GM18909 (cell line): Measurements from ENCODE around the gene CAP2.

ENCODE experiments used
- ATAC-seq: cut with Tn5 transposase; IDR thresholded peaks from one replicate; pipeline ENCODE4 v1.9.1; 2021; ENCODE audit warnings: mild to moderate bottlenecking; ENCODE audit not compliant: unreplicated experiment, poor library complexity

Gene CAP2

GRCh38 chr6:17392978-17393891 is at the start of gene CAP2:
Gene CAP2, plus strand, starts transcription at chr6:17393595. Its CDS starts 27,961 bp downstream, at chr6:17421556.
- ATAC-seq, result no peak

- no peak for ATAC-seq
These were observed 46.4 kb upstream of the CAP2 start for GRCh38 chr6:17347012-17347411.

DNA sequence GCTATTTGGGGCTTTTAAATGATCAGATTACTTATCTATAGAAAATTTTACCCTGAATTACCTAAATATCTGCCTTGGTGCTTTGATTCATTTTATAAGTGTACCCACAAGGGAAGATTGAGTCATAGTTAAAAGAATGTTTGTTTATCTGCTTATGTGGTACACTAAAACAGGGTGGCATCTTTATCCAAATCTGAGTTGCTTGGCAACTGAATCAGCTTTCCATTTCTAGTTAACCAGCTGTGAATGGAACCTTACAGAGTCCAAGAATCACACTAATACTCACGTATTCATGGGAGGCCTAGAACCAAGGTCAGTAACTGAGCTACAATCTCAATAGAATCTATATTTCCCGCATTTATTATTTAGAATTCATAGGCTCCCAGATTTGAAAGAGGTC is 44.0 kb upstream of the CAP2 start:
- no peak for ATAC-seq

DNA sequence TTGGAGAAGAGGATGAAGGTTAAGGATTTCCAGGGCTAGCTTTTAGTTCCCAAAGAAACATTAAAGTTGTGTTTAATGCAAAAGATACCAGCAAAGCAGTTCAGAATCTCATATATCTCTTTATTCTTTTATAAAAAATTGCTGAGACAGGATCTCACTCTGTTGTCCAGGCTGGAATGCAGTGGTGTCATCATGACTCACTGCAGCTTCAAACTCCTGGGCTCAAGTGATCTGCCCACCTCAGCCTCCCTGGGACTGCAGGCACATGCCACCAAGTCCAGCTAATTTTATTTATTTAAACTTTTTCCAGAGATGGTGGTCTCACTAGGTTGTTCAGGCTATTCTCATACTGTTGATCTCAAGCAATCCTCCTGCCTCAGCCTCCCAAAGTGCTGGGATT is 41.1 kb upstream of the CAP2 start:
- no peak for ATAC-seq

GRCh38 chr6:17353440-17354175 is 39.8 kb upstream of the CAP2 start:
- ATAC-seq, result no peak

DNA sequence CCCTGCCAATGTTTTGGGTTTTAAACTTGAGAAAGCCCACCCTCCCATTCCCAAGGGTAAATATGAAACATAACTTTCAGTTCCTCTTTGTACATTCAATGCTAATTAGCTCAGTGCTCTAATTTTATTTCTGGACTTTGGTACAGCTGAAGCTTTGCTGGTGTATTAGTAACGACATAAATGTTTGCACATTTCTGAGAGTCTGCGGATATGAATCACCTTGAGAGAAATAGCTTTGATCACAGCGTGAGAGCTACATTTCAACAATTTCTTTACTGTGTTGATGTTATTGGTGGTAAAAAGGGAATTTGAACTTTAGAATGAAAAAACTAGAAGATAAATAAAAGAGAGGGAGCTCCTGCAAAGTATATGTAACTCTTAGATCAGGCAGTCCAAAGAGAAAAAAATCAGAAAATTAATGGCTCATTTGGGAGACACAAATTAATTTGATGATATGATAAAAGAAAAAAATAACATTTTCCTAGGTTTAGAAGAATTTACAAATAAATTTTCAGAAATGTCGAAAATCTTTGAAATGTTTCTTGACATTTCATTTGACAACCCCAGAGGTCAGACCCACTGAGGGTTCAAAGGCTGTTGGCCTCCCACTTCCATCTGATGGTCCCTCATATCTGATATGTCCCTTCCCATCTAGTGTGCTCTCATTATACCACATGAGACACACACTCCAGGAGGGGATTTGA is 38.5 kb upstream of the CAP2 start:
- ATAC-seq, result no peak

DNA sequence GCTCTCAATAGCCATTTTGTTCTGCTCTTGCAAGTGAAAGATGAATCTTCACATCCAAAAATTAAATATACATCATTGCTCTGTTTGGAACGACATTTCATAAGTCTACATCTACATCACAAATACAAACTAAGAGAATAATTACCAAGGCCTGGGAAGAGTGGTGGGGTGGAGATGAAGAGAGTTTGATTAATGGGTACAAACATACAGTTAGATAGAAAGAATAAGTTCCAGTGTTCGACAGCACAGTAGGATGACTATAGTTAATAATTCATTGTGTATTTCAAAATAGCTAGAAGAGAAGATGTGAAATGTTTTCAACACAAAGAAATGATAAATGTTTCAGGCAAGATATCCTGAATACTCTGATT is 38.0 kb upstream of the CAP2 start:
- ATAC-seq, result no peak

DNA sequence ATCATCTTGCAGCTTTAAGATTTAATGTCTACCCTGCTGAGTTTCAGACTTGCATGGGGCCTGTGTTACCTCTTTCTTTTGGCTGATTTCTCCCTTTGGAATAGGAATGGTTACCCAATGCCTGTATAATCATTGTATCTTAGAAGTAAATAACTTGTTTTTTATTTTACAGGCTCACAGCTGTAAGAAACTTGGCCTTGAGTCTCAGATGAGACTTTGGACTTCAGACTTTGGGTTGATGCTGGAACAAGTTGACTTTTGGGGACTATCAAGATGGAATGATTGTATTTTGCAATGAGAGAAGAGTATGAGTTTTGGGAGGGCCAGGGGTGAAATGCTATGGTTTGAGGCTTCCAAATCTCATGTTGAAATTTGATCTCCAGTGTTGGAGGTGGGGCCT is 34.9 kb upstream of the CAP2 start:
- ATAC-seq, result no peak

GRCh38 chr6:17360564-17360963 is 32.8 kb upstream of the CAP2 start:
- no peak for ATAC-seq

GRCh38 chr6:17361013-17361412 is 32.4 kb upstream of the CAP2 start:
- ATAC-seq, result no peak

DNA sequence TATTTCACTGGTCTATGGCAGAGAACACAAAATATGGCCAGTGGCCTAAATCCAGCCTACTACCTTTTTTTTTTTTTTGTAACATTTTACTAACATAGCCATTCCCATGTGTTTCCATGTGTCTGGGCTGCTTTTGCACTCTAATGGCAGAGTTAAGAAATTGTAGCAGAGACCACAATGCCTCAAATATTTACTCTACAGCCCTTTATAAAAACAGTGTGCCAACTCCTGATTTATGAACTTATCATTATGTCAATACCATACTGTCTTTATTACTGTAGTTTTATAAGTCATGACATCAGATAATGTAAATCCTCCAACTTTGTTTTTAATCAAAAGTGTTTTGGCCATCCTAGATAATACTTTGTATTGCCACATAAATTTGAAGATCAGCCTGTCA is 27.4 kb upstream of the CAP2 start:
- no peak for ATAC-seq

DNA sequence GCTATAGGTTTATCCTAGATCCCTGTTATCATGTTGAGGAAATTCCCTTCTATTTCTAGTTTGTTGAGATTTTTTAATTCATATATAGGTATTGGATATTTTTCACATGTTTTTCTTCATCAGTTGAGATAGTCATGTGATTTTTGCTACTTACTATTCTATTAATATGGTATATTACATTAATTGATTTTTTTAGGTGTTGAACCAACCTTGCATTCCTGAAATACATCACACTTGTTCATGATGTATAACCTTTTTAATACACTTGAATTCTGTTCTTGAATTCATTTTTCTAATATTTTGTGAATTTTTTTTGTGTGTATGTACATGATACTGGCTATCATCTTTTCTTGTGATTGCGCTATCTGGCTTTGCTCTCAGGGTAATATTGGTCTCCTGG is 25.5 kb upstream of the CAP2 start:
- ATAC-seq, result no peak

GRCh38 chr6:17381424-17382147 is 11.8 kb upstream of the CAP2 start:
- no peak for ATAC-seq

DNA sequence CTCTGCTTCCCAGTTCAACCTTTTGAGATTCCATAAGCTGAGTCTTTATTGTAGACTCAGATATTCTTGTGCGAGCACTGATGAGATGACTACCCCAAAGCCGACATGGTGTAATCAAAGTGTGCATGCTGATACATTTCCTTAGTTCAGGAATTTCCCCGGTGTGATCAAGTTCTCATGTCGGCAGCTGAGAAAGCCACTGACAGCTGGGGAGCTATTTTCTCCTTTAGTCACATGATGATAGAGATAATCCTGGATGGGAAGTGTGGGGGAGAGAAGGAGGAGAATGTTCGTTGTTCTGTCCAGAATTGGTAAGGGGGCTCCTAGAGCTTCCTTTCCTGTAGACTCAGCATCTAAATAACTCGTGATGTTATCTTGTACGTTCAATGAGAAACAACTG is 7.7 kb upstream of the CAP2 start:
- no peak for ATAC-seq

GRCh38 chr6:17388365-17388764 is 5.0 kb upstream of the CAP2 start:
- ATAC-seq, result no peak

GRCh38 chr6:17389274-17389847 is 4.0 kb upstream of the CAP2 start:
- no peak for ATAC-seq

GRCh38 chr6:17390276-17390675 is 3.1 kb upstream of the CAP2 start:
- ATAC-seq, result no peak

- ATAC-seq, result no peak
These were observed 1.4 kb upstream of the CAP2 start for GRCh38 chr6:17391976-17392375.

DNA sequence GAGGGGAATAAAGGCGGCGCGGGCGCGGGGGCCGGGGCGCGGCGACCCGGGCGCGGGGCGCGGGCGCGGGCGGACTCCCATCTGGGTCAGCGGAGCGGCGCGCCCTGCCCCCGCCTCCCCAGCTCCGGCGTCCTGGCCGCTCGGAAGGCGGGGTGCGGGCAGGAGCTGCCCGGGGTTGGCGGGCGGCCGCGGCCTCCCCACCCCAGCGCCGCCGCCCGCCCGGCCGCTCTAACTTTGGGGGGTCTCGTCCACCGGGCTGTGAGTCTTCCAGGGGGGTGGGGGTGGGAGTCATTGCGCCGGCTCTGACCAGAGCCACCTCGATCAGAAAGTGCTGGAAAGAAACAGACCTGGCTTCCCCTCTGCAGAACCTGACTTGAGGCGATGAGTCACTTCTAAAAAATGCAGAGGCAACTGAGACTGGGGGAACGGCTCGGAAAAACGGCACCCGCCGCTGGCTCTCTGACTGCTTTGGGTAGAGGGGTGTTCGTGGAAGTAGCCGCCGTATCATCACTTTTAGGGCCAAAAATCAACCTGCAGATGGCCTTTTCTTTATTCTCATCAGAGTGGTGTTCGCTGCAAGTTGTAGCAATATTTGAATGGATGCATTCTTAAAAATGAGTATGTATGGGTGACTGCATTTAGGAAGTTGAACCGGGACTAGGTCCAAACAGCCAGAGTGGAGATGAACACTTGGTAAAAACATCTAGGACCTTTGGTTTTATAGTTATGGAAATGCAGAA is 667 bp downstream of the CAP2 start:
- ATAC-seq, result no peak
